HG02840 (cell line): ENCODE measurements around the gene CARD9.

Experiments used
- ATAC-seq: cut with Tn5 transposase; IDR thresholded peaks from one replicate; pipeline ENCODE4 v1.9.1; 2021; ENCODE audit warnings: mild to moderate bottlenecking, moderate library complexity, moderate number of reproducible peaks; ENCODE audit not compliant: unreplicated experiment, low FRiP score

The CARD9 gene

DNA sequence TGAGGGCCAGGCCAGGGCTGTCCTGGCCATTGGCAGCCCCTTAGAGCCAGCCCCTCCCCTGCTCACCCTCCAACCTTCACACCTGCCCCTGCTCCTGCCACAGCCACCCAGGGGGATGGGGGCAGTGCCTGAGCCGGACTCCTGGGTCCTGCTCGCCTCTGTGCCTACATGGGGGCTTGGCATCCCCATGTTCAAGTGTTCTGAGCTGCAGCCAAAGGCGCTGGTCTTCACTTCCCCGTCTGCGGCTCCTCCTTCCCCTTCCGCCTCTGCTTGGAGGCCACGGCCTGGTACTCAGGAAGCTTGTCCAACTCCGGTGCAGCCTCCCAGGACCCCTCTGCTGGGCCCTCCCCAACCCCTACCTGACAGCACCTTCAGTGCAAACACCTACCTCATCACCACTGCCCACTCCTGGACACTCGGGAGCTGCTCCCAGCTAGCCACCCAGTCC, 7.7 kb downstream of the CARD9 start:
- ATAC-seq = no peak

DNA sequence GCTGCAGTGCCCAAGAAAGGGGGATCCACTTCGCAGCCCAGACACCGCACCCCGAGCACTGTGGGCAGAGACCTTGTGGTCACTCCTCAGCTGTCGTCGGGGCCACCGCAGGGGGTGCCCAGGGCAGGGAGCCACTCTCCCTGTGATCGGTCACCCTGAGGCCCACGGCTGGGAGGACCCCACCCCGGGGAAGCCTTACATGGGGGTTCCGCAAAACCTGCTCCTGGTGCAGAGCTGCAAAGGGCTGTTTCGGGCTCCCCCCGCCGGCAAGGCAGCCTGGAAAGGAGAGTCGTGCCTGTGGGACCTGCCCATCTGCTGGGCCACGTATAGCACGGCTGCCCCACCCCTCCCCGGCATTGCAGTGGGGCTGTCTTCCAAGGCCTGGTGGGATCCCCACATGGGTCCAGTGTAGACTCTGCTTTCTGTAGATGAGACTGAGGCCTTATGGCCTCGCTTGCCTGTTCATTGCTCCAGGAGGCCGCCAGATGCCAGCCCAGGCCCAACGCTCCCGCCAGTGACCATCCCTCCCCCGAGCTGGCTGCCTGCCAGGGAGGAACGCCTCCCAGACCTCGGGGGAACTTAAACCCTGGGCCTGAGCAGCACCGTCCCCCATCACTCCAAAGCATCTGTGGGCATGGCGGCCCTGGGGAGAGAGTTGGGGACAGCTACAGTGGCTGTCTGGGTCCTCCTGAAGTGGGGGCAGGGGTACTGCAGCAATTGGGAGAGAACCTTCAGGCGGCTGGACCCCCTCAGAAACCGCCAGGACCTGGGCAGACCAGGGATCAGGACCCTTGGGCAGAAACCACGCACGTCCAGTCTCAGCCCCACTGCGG, 8.3 kb downstream of the CARD9 start:
- ATAC-seq = no peak

DNA sequence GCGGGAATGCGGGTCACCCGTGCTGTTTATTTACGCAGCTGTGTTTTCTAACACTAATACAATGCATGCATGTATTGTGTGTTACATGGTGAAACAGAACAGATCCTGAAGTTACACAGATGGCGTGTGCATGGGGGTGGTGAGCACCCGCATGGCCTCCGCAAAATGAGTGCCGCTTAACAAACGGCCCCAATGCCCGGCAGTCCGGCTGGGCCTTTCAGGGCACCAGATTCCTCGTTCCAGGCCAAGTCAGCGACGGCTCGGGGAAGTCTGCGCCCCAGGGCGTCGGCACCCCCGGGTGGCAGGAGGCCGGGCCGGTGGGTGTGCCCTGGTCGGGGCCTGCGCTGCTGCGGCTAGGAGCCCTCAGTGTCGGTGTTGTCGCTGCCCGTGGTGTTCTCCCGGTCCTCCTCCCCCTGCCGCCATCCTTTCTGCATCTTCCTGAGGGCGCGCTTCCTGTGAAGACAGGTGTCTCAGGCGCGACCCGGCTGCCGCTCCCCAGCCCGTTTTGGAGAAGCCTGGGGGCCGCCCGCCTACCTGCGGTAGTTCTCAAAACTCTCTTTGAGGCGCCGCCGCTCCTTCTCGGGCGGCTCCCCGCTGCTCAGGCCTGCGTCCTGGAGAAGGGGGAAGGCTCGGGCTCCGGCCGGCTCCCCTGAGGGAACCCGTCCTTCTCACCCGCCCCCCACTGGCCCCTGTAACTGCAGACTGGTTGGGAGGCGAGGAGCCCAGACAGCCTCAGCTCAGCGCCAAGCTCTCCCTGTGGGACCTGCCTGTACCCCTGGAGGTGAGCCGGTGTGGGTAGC, 9.3 kb downstream of the CARD9 start:
- no peak for ATAC-seq

- peak; percentile 66 for ATAC-seq
These were observed 10.1 kb downstream of the CARD9 start, which contains the start of gene DNLZ for GRCh38 chr9:136363106-136363948. TSS of gene DNLZ (minus strand) at chr9:136363744. CDS start at chr9:136363714, 30 bp downstream.

GRCh38 chr9:136362450-136362784, 11.1 kb downstream of the CARD9 start:
- ATAC-seq = no peak

DNA sequence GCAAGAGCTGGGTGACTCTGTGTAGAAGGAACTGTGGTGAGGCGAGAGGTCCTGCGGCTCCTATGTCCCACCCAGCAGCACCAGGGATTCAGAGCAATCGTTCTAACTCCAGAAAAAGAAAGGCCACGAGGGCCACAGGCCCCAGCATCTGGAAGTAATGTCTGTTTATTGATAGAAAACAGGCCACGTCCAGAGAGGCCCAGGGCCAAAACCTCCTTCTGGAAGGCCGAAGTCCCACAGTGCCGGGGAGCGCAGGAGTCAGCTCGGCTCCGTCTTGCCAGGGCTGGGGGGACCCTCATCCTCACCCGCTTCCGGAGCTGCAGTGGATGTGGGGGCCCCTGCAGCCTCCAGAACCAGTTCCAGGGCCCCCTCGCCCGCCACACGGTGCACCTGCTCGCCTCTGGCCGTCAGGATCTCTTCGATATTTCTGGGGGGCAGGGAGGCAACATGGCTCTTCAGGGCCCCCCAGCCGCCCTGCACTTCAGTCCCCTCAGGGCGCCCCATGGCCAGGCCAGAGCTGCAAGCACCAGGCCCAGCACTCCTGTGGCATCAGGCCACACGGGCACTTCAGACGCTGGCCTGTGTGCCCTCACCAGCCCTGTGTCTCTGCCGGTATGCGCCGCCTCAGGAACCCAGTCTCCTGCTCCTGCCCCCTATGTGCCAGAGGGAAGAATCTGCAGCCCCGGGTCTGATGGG, 11.6 kb downstream of the CARD9 start:
- no peak for ATAC-seq

- no peak for ATAC-seq
These were observed 12.3 kb downstream of the CARD9 start for GRCh38 chr9:136361047-136361753.

- no peak for ATAC-seq
These were observed 13.4 kb downstream of the CARD9 start for GRCh38 chr9:136359774-136360718.

DNA sequence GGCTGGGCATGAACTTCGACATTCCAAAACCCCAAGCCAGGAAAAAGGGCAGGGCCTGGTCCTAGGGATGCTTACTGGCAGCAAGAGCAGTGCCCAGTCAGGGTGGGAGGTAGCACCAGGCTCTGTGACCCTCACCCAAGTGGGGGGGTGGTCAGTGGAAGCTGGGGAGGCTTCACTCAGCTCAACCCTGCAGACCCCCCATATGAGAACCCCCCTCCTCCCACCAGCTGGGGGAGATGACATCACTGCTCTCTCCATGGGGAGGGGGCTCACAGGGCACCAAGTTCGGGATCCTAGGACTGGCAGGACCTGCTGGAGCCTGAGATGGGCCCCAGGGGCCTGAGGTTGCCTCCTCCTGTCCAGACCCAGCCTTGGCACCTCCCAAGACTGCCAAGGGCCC, 14.6 kb downstream of the CARD9 start:
- ATAC-seq = no peak

GRCh38 chr9:136358016-136358415, 15.5 kb downstream of the CARD9 start:
- no peak for ATAC-seq

DNA sequence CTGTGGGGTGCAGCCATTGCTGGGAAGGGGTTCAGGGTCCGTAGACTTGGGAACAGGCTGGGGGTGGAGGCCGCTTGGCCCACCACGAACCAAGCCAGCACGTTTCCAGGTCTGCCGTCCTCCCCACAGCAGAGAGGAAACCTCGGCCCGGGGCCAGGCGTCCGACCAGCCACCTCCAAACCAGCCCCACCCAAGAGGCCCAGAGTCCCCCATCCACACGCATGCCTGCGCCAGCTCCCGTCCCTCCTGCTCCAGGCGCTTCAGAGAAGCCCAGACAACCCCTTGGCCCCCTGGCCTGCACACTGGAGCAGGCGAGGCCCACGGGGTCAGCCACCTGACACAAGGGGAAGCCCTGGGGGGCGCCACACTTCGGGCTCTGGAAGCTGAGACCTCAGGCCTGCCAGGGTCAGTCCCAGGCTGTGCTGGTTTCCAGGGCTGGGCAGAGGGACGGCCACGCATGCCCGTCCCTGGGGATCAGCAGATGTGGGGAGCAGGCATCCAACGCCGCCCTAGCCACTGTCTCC, 16.2 kb downstream of the CARD9 start:
- ATAC-seq = no peak

DNA sequence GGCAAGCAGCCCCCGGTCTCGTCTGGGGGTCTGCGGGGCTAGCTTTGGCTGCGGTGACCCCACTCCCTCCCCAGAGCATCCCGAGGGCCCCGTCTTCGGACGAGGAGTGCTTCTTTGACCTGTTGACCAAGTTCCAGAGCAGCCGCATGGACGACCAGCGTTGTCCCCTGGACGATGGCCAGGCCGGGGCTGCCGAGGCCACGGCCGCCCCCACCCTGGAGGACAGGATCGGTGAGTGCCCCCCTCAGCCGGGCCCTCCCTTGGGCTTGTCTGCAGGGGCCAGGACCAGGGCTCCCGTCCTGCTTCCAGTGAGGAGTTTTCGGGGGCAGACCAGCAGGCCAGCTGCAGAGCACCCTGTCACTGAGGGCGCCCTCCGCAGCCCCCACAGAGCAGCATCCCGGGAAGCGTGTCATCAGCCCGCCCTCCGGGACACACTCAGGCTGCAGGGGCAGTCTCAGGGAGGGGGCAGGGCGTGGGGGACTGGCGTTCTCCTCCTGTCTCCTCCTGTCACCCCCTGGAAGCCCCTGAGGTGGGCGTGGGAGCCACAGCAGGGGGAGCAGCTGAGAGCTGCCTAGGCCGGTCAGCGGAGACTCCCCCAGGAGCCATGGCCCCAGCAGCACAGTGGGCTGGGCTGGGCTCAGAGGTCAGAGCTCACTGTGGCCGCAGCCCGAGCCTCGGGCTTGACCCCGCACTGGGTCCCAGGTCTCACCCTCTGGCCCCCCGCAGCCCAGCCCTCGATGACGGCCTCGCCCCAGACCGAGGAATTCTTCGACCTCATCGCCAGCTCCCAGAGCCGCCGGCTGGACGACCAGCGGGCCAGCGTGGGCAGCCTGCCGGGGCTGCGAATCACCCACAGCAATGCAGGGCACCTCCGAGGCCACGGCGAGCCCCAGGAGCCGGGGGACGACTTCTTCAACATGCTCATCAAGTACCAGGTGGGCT, 17.6 kb downstream of the CARD9 start:
- no peak for ATAC-seq

DNA sequence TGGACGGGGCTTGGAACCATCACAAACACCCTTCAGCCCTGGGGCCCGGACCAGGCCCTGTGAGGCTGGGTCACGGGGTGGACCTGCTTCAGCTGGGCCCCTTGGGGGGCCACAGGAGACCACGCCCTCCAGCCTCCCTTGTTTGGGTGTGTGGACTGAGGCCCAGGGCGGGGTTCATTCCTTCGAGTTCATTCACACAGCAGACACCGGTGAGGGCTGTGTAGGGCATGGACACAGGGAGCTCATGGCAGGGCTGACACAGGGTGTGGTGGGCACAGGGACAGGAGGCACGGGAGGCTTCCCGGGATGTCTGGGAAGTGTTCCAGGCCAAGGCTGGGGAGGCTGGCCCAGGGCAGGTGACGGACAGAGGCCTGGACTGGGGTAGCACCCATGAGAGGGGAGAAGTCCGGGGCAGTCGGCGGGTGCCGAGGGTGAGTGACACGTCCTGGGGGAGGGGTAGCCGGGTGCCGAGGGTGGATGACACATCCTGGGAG, 18.8 kb downstream of the CARD9 start:
- ATAC-seq = no peak

GRCh38 chr9:136353757-136354488, 19.5 kb downstream of the CARD9 start:
- ATAC-seq = no peak

- no peak for ATAC-seq
These were observed 20.4 kb downstream of the CARD9 start for GRCh38 chr9:136353088-136353487.

- no peak for ATAC-seq
These were observed 20.8 kb downstream of the CARD9 start for GRCh38 chr9:136352682-136353081.
